LNCaP clone FGC (cell line): ENCODE measurements around the gene EDA.

Source experiments
- DNase-seq: peaks from one replicate; pipeline ENCODE4 v3.0.0-alpha.2; 2011; ENCODE audit warnings: low read depth
- H3K4me3 ChIP-seq: 2 replicates; pipeline ENCODE4 v1.5.1; 2011; ENCODE audit warnings: mild to moderate bottlenecking, low read depth, low read length, control low read depth
- CTCF ChIP-seq: IDR thresholded peaks from 2 replicates; pipeline ENCODE4 v1.5.1; 2012; ENCODE audit warnings: mild to moderate bottlenecking; ENCODE audit not compliant: control insufficient read depth, insufficient read depth; ENCODE audit errors: extremely low read depth

EDA gene

GRCh38 chrX:69914781-69915180 lies 298.9 kb downstream of the EDA start:
- no peak for TF ChIP-seq CTCF
- DNase-seq: no peak

DNA sequence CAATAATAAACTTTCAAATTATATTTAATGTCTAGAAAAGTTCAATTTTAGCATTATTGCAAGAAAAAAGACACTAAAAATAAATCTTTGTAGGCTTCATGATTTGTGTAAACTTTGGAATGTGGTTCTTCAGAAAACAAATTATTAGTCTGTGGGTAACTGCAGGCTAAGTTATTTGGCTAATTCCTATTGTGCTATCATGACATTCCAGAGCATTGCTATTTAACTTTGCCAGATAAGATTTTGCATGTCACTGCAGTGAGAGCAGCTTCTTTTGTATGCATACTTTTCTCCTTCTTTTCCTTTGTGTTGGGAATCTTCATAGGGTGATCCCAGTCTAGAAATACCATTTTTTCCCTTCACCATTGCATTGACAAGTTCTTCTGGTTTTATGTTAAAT lies 303.8 kb downstream of the EDA start:
- no peak overlapping the region for H3K4me3 ChIP-seq
- DNase-seq: no peak
- TF ChIP-seq CTCF: no peak

More at GRCh38 chrX:69914781-69915180, 298.9 kb downstream of the EDA start:
- H3K4me3 ChIP-seq: no peak overlapping the region

DNA sequence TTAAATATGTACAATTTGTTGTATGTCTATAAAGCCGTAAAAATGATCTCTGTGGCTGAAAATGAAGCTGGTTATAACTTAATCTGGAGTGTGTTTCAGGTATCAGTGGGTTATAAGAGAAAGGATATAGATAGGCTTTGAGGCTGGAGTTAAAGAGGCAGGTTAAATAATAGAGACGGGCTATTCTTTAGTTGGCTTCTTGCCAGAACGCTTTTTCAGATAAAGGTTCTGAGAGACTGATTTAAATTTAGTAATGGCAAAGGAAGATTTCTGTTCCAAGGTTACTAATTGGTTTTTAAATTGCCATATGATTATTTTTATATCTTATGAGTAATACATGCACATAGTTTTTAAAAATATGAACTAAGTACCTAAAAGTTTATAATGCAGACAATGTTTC lies 316.4 kb downstream of the EDA start:
- TF ChIP-seq CTCF: no peak
- DNase-seq: no peak
- no peak overlapping the region for H3K4me3 ChIP-seq

- peak; percentile 96 for DNase-seq
- no peak overlapping the region for H3K4me3 ChIP-seq
- no peak for TF ChIP-seq CTCF
Measured at GRCh38 chrX:69948276-69948797, 332.4 kb downstream of the EDA start.

GRCh38 chrX:69951753-69952152 lies 335.8 kb downstream of the EDA start:
- DNase-seq: no peak
- no peak for TF ChIP-seq CTCF
- H3K4me3 ChIP-seq: no peak overlapping the region

- no peak for DNase-seq
- no peak for TF ChIP-seq CTCF
- no peak overlapping the region for H3K4me3 ChIP-seq
Measured at GRCh38 chrX:69959712-69960111, 343.8 kb downstream of the EDA start.

GRCh38 chrX:69961365-69962072 lies 345.6 kb downstream of the EDA start:
- no peak for DNase-seq
- no peak overlapping the region for H3K4me3 ChIP-seq

More at GRCh38 chrX:69961365-69962072, 345.6 kb downstream of the EDA start:
- no peak for TF ChIP-seq CTCF
